GM10847 (cell line): ENCODE data around the gene C12orf50.

Experiments
- POLR2A ChIP-seq: IDR thresholded peaks from 2 replicates; pipeline ENCODE4 v1.6.1; 2011; ENCODE audit not compliant: insufficient read length; ENCODE audit errors: extremely low read depth

C12orf50 gene

DNA sequence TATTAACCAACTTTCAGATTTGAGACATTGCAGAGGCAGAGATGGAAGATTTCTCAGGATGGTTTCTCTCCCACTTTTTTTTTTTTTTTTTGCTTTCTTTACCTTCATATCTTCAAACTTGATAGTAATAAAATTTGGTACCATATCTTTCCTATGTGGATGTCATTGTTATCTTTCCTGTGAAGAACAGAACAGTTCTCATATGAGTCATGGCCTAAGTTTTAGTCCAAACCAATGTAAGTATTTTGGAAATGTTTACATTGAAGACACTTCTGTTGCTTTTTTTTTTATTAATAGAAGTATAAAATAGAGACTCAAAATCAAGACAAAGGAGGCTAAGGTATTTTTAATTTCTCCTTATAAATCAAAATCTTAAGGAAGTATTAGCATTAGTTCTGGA is 95.2 kb downstream of the C12orf50 start:
- TF ChIP-seq POLR2A: no peak

DNA sequence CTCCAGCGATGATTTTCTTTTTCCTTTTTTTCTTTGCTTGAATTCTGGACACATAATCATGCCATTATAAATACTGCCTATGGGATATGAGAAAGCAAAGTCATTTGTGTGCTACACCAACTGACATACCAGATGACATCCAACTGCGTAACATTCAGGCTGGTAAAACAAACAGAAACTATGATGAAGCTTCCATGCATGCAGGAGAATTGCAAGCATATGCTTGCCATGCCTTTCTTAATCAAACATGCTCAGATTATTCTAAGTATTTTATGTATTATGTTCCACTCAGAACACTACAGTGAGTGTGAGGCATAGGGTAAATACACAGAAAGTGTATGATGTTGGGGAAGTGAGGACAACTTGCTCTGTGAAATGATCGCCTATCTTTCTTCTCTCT is 97.4 kb downstream of the C12orf50 start:
- no peak for TF ChIP-seq POLR2A

DNA sequence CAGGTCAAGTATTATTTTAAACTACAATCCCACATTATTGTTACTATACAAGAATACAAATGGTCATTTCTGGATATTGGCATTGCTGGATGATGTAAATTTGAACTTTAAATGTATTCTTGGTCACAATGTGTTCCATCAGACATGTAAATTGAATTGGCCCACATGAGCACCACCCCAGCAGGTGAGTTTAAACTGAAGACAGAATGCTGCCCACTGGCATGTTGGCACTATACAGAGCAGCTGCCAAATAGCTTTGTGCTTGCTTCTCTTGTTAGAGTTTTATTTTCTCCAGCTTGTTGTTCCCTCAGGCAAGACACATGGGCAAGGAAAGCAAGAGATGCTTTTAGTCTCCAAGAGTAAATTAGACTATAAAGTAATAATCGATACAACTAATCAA is 98.6 kb downstream of the C12orf50 start:
- no peak for TF ChIP-seq POLR2A
